OCI-LY3 (cell line): ENCODE measurements around the gene SERBP1.

Source experiments
- EZH2phosphoT487 ChIP-seq: fragments of 200-600 bp; shearing (Covaris generic); IDR thresholded peaks from 2 replicates; pipeline ENCODE4 v1.6.1; 2018; ENCODE audit warnings: antibody characterized with exemption, mixed run types, low read depth
- TF ChIP-seq, protein P1 (sequence below): fragments of 200-600, 300-600 bp; sonication (generic); IDR thresholded peaks from 2 replicates; pipeline ENCODE4 v1.5.1; 2014; ENCODE audit warnings: antibody characterized with exemption, low read length, low read depth

DNA sequence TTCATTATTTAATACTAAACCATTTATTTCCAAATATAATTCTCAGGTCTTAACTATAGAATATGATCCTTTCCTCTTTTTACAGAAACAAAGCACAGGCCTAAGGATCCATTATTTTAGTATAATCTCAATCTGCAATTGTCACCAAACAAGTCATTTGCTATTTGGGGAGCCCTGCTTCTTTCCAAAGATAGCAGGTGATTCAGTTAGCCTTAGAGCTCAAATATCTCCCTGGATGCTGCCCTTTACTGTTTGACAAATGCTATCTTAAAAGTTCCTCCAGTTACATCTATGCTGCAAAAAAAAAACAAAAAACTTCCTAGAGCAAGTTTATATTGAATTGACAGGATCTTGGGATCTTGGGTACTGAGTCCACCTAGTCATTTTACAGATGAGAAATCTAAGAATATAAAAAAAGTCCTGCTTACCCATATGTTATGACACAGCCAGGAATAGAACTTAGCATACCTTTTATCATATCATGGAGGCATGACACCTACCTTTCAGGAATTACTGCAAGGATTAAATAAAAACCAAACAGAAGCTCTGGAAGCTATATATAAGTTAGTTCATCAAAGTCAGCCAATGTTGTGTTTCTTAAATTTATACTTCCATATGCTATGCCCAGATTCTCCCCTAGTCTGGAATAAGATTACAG, 9.2 kb downstream of the SERBP1 start:
- TF ChIP-seq, protein P1, sequence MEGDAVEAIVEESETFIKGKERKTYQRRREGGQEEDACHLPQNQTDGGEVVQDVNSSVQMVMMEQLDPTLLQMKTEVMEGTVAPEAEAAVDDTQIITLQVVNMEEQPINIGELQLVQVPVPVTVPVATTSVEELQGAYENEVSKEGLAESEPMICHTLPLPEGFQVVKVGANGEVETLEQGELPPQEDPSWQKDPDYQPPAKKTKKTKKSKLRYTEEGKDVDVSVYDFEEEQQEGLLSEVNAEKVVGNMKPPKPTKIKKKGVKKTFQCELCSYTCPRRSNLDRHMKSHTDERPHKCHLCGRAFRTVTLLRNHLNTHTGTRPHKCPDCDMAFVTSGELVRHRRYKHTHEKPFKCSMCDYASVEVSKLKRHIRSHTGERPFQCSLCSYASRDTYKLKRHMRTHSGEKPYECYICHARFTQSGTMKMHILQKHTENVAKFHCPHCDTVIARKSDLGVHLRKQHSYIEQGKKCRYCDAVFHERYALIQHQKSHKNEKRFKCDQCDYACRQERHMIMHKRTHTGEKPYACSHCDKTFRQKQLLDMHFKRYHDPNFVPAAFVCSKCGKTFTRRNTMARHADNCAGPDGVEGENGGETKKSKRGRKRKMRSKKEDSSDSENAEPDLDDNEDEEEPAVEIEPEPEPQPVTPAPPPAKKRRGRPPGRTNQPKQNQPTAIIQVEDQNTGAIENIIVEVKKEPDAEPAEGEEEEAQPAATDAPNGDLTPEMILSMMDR, result no peak
- no peak for TF ChIP-seq EZH2phosphoT487
